HUDEP-2 (cell line): ENCODE measurements around the gene FGF21.

Experiments
- DNase-seq, 76 experiments: peaks; one replicate each; lab custom pipeline; 2025; ENCODE audit not compliant: unreplicated experiment in 76 of 76; lab: John Stamatoyannopoulos, UW

The FGF21 gene

GRCh38 chr19:48750771-48751504, 4.4 kb upstream of the FGF21 start:
- DNase-seq: peak in 66 of 76 experiments; percentile 19 to 85 (median 66)

DNA sequence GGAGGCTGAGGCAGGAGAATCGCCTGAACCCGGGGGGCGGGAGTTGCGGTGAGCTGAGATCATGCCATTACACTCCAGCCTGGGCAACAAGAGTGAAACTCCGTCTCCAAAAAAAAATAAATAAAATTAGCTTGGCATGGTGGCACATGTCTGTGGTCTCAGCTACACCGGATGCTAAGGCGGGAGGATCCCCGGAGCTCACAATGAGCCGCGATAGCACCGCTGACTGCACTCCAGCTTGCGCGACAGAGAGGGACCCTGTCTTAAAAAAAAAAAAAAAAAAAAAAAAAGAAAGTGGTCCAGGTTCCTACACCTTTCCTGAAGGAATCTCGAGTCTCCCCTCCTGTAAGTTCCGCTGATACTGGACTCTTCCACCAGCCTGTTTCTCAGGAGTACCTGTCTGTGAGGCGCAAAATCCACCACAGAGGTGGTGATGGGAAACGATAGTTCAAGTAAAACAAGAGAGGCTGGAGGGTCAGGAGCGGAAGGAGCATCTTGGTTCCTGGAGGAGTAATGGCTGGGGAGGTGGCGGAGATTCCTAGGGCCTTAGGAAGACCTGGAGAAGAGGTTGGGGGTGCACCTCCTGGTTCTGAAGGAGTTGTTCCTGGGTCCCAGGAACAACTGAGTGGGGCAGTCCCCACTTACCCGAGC, 3.4 kb upstream of the FGF21 start:
- peak in 11 of 76 experiments; percentile 12 to 61 (median 25) for DNase-seq

- peak in 64 of 76 experiments; percentile 17 to 85 (median 64) for DNase-seq
Observed at GRCh38 chr19:48752496-48753365, 2.6 kb upstream of the FGF21 start, which contains the start of gene FUT1. Gene FUT1 (minus strand): TSS chr19:48752641. CDS start chr19:48751281, 1,360 bp downstream.

DNA sequence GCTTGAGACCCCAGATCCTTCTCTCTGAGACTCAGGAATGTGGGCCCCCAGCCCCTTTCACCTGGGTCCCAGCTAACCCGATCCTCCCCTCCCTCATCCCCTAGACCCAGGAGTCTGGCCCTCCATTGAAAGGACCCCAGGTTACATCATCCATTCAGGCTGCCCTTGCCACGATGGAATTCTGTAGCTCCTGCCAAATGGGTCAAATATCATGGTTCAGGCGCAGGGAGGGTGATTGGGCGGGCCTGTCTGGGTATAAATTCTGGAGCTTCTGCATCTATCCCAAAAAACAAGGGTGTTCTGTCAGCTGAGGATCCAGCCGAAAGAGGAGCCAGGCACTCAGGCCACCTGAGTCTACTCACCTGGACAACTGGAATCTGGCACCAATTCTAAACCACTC, 463 bp downstream of the FGF21 start:
- DNase-seq: no peak

- DNase-seq: no peak
Observed at GRCh38 chr19:48756212-48756611, 888 bp downstream of the FGF21 start.

- DNase-seq: no peak
Observed at GRCh38 chr19:48756686-48757085, 1.4 kb downstream of the FGF21 start.

- DNase-seq: no peak
Observed at GRCh38 chr19:48757089-48757675, 1.9 kb downstream of the FGF21 start.

GRCh38 chr19:48757741-48758144, 2.4 kb downstream of the FGF21 start:
- no peak for DNase-seq

- DNase-seq: no peak
Observed at GRCh38 chr19:48760504-48761205, 5.3 kb downstream of the FGF21 start.

- peak in 66 of 76 experiments; percentile 38 to 90 (median 71) for DNase-seq
Observed at GRCh38 chr19:48765816-48766215, 10.5 kb downstream of the FGF21 start.

GRCh38 chr19:48768171-48768753, 12.9 kb downstream of the FGF21 start:
- DNase-seq: peak in 51 of 76 experiments; percentile 14 to 82 (median 45)

GRCh38 chr19:48768994-48769713, 13.8 kb downstream of the FGF21 start:
- DNase-seq: no peak

GRCh38 chr19:48770266-48770665, 14.9 kb downstream of the FGF21 start:
- no peak for DNase-seq

- no peak for DNase-seq
Observed at GRCh38 chr19:48770734-48771472, 15.6 kb downstream of the FGF21 start.

GRCh38 chr19:48772503-48772953, 17.2 kb downstream of the FGF21 start:
- DNase-seq: no peak

DNA sequence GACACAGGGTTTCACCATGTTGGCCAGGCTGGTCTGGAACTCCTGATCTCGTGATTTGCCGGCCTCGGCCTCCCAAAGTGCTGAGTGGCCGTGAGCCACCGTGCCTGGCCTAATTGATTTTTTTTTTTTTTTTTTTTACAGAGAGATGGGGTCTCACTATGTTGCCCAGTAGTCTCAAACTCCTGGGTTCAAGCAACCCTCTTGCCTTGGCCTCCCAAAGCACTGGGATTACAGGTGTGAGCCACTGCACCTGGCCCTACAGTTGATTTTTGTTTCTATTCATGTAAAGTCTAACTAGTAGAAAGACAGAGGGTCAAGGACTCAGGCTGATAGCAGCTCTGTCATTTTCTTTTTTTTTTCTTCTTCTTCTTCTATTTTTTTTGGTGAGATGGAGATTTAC, 21.8 kb downstream of the FGF21 start:
- DNase-seq: no peak

GRCh38 chr19:48777720-48778119, 22.4 kb downstream of the FGF21 start:
- no peak for DNase-seq

DNA sequence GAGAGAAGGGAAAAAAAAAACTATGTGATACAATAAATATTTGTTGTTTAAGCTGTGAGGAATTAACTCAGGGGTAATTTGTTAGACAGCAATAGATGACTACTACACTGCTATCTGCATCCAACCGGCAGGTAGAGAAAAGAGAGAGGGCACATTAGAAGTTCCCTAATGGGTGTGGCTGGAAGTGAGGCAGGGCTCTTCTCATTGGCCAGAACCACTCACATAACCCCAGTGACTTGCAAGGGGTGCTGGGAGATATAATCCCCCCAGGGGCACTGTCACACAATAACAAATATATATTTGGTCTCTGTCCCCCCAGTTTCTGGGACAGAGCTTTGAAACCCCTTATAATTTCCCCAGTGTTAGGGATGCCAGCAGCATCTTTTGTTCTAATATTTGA, 24.3 kb downstream of the FGF21 start:
- DNase-seq: no peak
